Fibroblast of peridontal ligament (primary cell): ENCODE measurements around the gene CRACR2A.
A peak's percentile ranks its signal among the peaks of the same experiment; 100 is the strongest.

Source experiments
- DNase-seq: peaks from one replicate; pipeline ENCODE4 v3.0.0-alpha.2; 2010; ENCODE audit errors: extremely low read depth

The CRACR2A gene

GRCh38 chr12:3725388-3726115 lies 27.4 kb downstream of the CRACR2A start:
- peak; percentile 85 for DNase-seq

GRCh38 chr12:3723916-3724805 lies 28.7 kb downstream of the CRACR2A start:
- DNase-seq = no peak

GRCh38 chr12:3722368-3722767 lies 30.5 kb downstream of the CRACR2A start:
- DNase-seq = no peak

- DNase-seq = no peak
Observed at GRCh38 chr12:3720772-3721171, 32.1 kb downstream of the CRACR2A start.

- no peak for DNase-seq
Observed at GRCh38 chr12:3718100-3718499, 34.8 kb downstream of the CRACR2A start.

- no peak for DNase-seq
Observed at GRCh38 chr12:3717283-3717898, 35.5 kb downstream of the CRACR2A start.

- no peak for DNase-seq
Observed at GRCh38 chr12:3715999-3716398, 36.9 kb downstream of the CRACR2A start.

GRCh38 chr12:3713947-3714346 lies 39.0 kb downstream of the CRACR2A start:
- DNase-seq = no peak

GRCh38 chr12:3713483-3713882 lies 39.4 kb downstream of the CRACR2A start:
- DNase-seq = no peak

- DNase-seq = peak; percentile 45
Observed at GRCh38 chr12:3712209-3712992, 40.5 kb downstream of the CRACR2A start.

- no peak for DNase-seq
Observed at GRCh38 chr12:3705354-3705675, 47.6 kb downstream of the CRACR2A start.

GRCh38 chr12:3704512-3705353 lies 48.2 kb downstream of the CRACR2A start:
- peak; percentile 78 for DNase-seq

- peak; percentile 78 for DNase-seq
Observed at GRCh38 chr12:3700861-3701260, 52.0 kb downstream of the CRACR2A start.

- peak; percentile 99 for DNase-seq
Observed at GRCh38 chr12:3698218-3698974, 54.5 kb downstream of the CRACR2A start.

GRCh38 chr12:3697311-3697870 lies 55.5 kb downstream of the CRACR2A start:
- DNase-seq = peak; percentile 44

- DNase-seq = no peak
Observed at GRCh38 chr12:3694673-3695072, 58.2 kb downstream of the CRACR2A start.

- no peak for DNase-seq
Observed at GRCh38 chr12:3692616-3693365, 60.1 kb downstream of the CRACR2A start.

GRCh38 chr12:3686463-3686862 lies 66.4 kb downstream of the CRACR2A start:
- no peak for DNase-seq

GRCh38 chr12:3685830-3686229 lies 67.1 kb downstream of the CRACR2A start:
- no peak for DNase-seq
